ENCODE data around the gene SUPT16H. TPM values are rescaled to one million over a fixed set of nuclear protein-coding genes. Genes with fewer than 3 reads are reported as not detected.

SUPT16H gene
- total and polyA plus RNA-seq, 2 of the 8 experiments (the other 6 are each of a cell fraction or from before 2014, with no cell fraction given), result 138 to 201 TPM

GRCh38 chr14:21322716-21323115 is 61.1 kb downstream of the SUPT16H start (continued):
- TF ChIP-seq CEBPB (IDR thresholded peaks at IDR 0.05; ENCODE audit: low read depth, low read length) (no peak), KDM1A (IDR thresholded peaks at IDR 0.05; ENCODE audit: borderline replicate concordance, low read length) (no peak), SP1 (IDR thresholded peaks at IDR 0.05; ENCODE audit: low read depth, low read length) (no peak)
